Ectodermal cell (in vitro differentiated cells): ENCODE results near the gene ERC2.

ENCODE experiments used
- H3K27ac ChIP-seq: 2 replicates; pipeline ENCODE4 v1.7.0; 2013; ENCODE audit warnings: mild to moderate bottlenecking, low read depth, low read length; ENCODE audit not compliant: insufficient read depth, poor library complexity, severe bottlenecking
- H3K27me3 ChIP-seq: 2 replicates; pipeline ENCODE4 v1.7.0; 2013; ENCODE audit warnings: mild to moderate bottlenecking, low read length; ENCODE audit not compliant: insufficient read depth, control insufficient read depth, poor library complexity, severe bottlenecking
- H3K36me3 ChIP-seq: one replicate; pipeline ENCODE4 v1.7.0; 2013; ENCODE audit warnings: low read length; ENCODE audit not compliant: control insufficient read depth, insufficient read depth
- H3K4me1 ChIP-seq: one replicate; pipeline ENCODE4 v1.7.0; 2013; ENCODE audit warnings: low read length; ENCODE audit not compliant: control insufficient read depth, insufficient read depth
- H3K4me3 ChIP-seq: 2 replicates; pipeline ENCODE4 v1.7.0; 2013; ENCODE audit warnings: low read depth, low read length, control low read depth; ENCODE audit not compliant: insufficient read depth
- H3K9me3 ChIP-seq: 2 replicates; pipeline ENCODE4 v1.7.0; 2013; ENCODE audit warnings: mild to moderate bottlenecking, low read length, moderate library complexity; ENCODE audit not compliant: control insufficient read depth
- WGBS, 2 experiments: methylation state at CpG; one replicate each; pipeline ENCODE4 v1.1.7; 2013; ENCODE audit warnings: missing lambda C conversion rate in 2 of 2; 5-methylcytosine and 5-hydroxymethylcytosine counted together

Gene ERC2

GRCh38 chr3:55646121-55646520 is 822.1 kb downstream of the ERC2 start:
- no peaks in the 10 kb centered on the region for H3K36me3 ChIP-seq
- H3K27ac ChIP-seq: no peak overlapping the region
- peaks cover 8% of the 10 kb centered on the region for H3K4me1 ChIP-seq
- no peak overlapping the region for H3K4me3 ChIP-seq
- H3K27me3 ChIP-seq: no peaks in the 10 kb centered on the region
- H3K9me3 ChIP-seq: no peaks in the 10 kb centered on the region
- WGBS, 2 experiments: 86 to 91% methylated on average over 3 of the region's 3 CpGs

GRCh38 chr3:55645422-55645821 is 822.8 kb downstream of the ERC2 start:
- WGBS, 2 experiments: 79 to 83% methylated on average over 4 of the region's 4 CpGs
- H3K4me3 ChIP-seq: no peak overlapping the region
- H3K4me1 ChIP-seq: peaks cover 8% of the 10 kb centered on the region
- H3K27ac ChIP-seq: no peak overlapping the region
- H3K36me3 ChIP-seq: no peaks in the 10 kb centered on the region
- no peaks in the 10 kb centered on the region for H3K27me3 ChIP-seq
- no peaks in the 10 kb centered on the region for H3K9me3 ChIP-seq

GRCh38 chr3:55643283-55643682 is 825.0 kb downstream of the ERC2 start:
- Histone ChIP-seq H3K4me1 (peaks cover 8% of the 10 kb centered on the region), H3K4me3 (no peak overlapping the region), H3K9me3 (no peaks in the 10 kb centered on the region), H3K36me3 (no peaks in the 10 kb centered on the region), H3K27ac (no peak overlapping the region), H3K27me3 (no peaks in the 10 kb centered on the region)
- 88 to 100% methylated on average over 1 of the region's 2 CpGs for WGBS, 2 experiments

GRCh38 chr3:55641964-55642363 is 826.3 kb downstream of the ERC2 start:
- H3K4me1 ChIP-seq: peaks cover 6% of the 10 kb centered on the region
- no peaks in the 10 kb centered on the region for H3K36me3 ChIP-seq
- H3K4me3 ChIP-seq: no peak overlapping the region
- H3K27me3 ChIP-seq: no peaks in the 10 kb centered on the region
- no peaks in the 10 kb centered on the region for H3K9me3 ChIP-seq
- WGBS, 2 experiments: 83 to 92% methylated on average over 2 of the region's 2 CpGs
- no peak overlapping the region for H3K27ac ChIP-seq

GRCh38 chr3:55639896-55640765 is 828.1 kb downstream of the ERC2 start:
- Histone ChIP-seq H3K4me3 (no peak overlapping the region), H3K4me1 (no peaks in the 10 kb centered on the region), H3K27me3 (no peaks in the 10 kb centered on the region), H3K9me3 (no peaks in the 10 kb centered on the region), H3K36me3 (no peaks in the 10 kb centered on the region), H3K27ac (no peak overlapping the region)
- WGBS, 2 experiments: 76 to 78% methylated on average over 9 of the region's 9 CpGs

- WGBS, 2 experiments: 93 to 95% methylated on average over 2 of the region's 2 CpGs
- no peaks in the 10 kb centered on the region for H3K9me3 ChIP-seq
- no peaks in the 10 kb centered on the region for H3K27me3 ChIP-seq
- H3K36me3 ChIP-seq: no peaks in the 10 kb centered on the region
- H3K27ac ChIP-seq: no peak overlapping the region
- H3K4me1 ChIP-seq: no peaks in the 10 kb centered on the region
- no peak overlapping the region for H3K4me3 ChIP-seq
Measured at GRCh38 chr3:55639143-55639542, 829.1 kb downstream of the ERC2 start.

GRCh38 chr3:55637906-55638638 is 830.2 kb downstream of the ERC2 start:
- Histone ChIP-seq H3K9me3 (no peaks in the 10 kb centered on the region), H3K27ac (no peak overlapping the region), H3K36me3 (no peaks in the 10 kb centered on the region), H3K4me1 (no peaks in the 10 kb centered on the region), H3K4me3 (no peak overlapping the region), H3K27me3 (no peaks in the 10 kb centered on the region)
- 92 to 96% methylated on average over 5 to 7 of the region's 7 CpGs for WGBS, 2 experiments

- no peaks in the 10 kb centered on the region for H3K9me3 ChIP-seq
- no peaks in the 10 kb centered on the region for H3K36me3 ChIP-seq
- H3K4me3 ChIP-seq: no peak overlapping the region
- no peaks in the 10 kb centered on the region for H3K4me1 ChIP-seq
- WGBS, 2 experiments: 89 to 91% methylated on average over 9 of the region's 9 CpGs
- H3K27ac ChIP-seq: no peak overlapping the region
- no peaks in the 10 kb centered on the region for H3K27me3 ChIP-seq
Measured at GRCh38 chr3:55636300-55637195, 831.7 kb downstream of the ERC2 start.

GRCh38 chr3:55634345-55634744 is 833.9 kb downstream of the ERC2 start:
- H3K36me3 ChIP-seq: no peaks in the 10 kb centered on the region
- H3K27ac ChIP-seq: no peak overlapping the region
- H3K27me3 ChIP-seq: no peaks in the 10 kb centered on the region
- no peak overlapping the region for H3K4me3 ChIP-seq
- no peaks in the 10 kb centered on the region for H3K4me1 ChIP-seq
- 95 to 96% methylated on average over 6 of the region's 6 CpGs for WGBS, 2 experiments
- H3K9me3 ChIP-seq: no peaks in the 10 kb centered on the region

GRCh38 chr3:55633333-55633732 is 834.9 kb downstream of the ERC2 start:
- Histone ChIP-seq H3K9me3 (no peaks in the 10 kb centered on the region), H3K27me3 (no peaks in the 10 kb centered on the region), H3K36me3 (no peaks in the 10 kb centered on the region), H3K27ac (no peak overlapping the region), H3K4me3 (no peak overlapping the region), H3K4me1 (no peaks in the 10 kb centered on the region)
- WGBS, 2 experiments: 92 to 100% methylated on average over 2 of the region's 2 CpGs
